HK-2 (cell line): ENCODE results near the gene MRPL40.
"Not testable (repeated sequence)": the region's sequence is repeated elsewhere in the genome, so short reads cannot be mapped to it uniquely, and the experiment has no call there.

Experiments
- DNase-seq: peaks from one replicate; pipeline ENCODE4 v3.0.0-alpha.2; 2018; ENCODE audit not compliant: unreplicated experiment

The MRPL40 gene

DNA sequence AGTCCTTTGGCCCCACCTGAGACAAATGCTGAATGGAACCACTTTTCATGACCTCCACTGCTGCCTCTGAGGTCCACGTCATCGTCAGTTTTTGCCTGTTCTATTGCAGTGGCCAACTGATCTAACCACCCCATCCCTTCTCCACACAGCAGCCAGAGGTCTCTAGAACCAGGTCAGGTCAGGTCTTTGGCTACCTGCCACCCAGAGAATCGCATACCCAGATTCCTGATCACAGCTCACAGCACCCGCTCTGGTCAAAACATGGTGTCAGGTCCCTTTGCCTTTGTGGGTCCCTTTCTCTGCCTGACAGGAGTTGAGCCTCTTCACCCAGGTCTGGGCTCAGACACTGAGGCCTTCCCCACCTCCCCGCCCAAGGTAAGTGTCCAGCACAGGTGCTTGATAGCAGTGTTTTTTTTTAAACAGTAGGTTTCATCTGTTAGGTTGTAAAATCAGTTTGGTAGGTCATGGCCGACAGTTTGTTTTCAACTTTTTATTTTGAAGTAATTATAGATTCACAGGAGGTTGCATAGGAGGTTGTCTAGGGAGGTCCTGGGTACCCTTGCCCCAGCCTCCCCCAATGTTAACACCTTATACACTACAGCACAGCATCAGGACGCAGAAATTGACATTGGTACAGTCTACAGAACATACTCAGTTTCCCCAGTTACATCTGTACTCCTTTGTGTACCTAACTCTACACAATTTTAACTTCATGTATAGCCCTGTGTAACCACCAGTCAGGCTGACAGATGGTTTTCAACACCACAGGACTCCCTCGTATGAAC is 8.3 kb downstream of the MRPL40 start:
- DNase-seq = no peak

- DNase-seq = no peak
These were observed 9.8 kb downstream of the MRPL40 start for GRCh38 chr22:19442166-19442565.

GRCh38 chr22:19443544-19444211 is 11.3 kb downstream of the MRPL40 start:
- no peak for DNase-seq

- DNase-seq = not testable (repeated sequence)
These were observed 13.1 kb downstream of the MRPL40 start for GRCh38 chr22:19445279-19445982.

DNA sequence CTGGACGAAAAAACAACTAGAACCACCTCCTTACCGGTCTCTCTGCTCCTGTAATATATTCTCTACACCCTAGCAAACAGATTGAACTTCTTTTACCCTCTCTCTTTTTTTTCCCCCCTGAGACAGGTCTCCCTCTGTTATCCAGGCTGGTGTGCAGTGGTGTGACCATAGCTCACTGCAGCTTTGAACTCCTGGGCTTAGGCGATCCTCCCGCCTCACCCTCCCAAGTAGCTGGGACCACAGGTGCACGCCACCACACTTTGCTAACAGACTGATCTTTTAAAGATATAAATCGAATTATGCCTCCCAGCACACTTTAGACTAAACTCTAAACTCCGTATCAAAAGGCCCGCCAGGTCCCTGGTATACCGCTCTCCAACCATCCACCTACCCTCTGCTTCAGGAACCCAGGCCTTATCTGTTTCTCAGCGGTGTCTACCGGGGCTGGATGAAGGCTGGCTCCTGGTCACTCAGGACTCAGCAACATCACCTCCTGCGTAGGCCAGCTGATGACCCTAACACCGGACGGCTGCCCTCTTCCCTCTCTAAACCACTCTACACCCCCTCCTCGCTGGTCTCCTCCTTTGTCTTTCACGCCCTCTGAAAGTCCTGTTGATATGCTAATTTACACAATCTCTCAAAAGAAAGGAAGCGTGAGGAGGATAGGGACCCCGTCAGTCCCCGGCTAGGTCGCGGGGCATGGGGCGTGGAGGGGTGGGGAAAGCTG is 14.4 kb downstream of the MRPL40 start:
- peak; percentile 9 for DNase-seq

DNA sequence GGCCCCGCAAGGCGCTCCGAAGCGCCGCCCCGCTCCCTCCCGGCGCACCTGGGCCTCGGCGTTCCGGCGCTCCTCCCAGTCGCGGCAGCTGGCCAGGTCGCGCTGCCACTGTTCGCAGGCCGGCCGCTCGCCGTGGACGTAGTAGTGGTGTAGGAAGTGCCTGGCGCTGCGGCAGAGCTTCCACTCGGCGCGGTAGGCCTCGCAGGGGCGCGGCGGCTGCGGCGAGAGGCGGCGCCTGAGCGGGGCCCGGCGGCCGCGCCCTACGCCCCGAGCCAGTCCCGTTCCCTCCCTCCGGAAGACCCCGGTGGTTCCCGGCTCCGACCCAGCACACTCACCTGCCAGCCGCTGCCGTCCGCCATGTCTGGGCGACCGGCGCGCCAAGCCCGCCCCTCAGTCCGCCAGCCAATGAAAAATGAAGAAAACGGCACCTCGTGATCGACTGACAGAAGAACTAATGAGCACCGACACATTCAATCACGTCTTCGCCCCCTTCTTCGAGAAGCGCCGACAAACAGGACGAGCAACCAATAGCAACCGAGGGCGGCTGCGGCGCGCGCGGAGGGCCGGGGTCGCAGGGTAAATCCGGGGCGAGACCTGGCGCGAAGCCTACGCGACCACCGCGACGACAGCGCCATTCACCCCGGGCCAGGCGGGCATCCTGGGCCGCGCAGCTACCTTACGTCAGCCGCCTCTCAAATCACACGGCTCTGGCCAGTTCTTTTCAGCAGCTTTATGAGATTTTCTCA is 15.2 kb downstream of the MRPL40 start, which contains the start of gene C22orf39:
C22orf39 (minus strand) TSS at position 382 of the 746 bp plus-strand sequence; CDS start at position 359, 23 bp downstream.
- peak; percentile 86 for DNase-seq

DNA sequence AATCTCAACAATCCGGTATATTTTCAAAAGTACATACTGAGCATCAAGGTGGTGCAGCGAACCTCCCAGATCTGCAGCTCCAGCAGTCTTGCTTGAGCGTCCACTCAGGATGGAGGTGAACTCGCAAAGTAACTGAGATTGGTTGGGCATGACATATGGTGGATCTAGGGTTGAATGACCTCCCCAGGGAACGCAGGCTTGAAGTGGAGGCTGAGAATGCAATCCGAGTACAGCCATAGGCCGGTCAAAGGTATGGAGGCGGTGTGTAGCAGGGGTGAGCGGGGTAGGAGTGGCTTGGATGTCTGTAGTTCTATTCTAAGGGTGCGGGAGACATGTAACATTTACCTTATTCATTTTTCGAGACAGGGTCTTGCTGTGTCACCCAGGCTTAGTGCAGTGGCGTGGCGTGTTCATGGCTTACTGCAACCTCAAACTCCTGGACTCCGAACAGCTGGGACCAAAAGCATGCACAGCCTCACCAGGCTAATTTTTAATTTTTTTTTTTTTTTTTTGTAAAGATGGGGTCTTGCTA is 15.8 kb downstream of the MRPL40 start:
- peak; percentile 50 for DNase-seq

DNA sequence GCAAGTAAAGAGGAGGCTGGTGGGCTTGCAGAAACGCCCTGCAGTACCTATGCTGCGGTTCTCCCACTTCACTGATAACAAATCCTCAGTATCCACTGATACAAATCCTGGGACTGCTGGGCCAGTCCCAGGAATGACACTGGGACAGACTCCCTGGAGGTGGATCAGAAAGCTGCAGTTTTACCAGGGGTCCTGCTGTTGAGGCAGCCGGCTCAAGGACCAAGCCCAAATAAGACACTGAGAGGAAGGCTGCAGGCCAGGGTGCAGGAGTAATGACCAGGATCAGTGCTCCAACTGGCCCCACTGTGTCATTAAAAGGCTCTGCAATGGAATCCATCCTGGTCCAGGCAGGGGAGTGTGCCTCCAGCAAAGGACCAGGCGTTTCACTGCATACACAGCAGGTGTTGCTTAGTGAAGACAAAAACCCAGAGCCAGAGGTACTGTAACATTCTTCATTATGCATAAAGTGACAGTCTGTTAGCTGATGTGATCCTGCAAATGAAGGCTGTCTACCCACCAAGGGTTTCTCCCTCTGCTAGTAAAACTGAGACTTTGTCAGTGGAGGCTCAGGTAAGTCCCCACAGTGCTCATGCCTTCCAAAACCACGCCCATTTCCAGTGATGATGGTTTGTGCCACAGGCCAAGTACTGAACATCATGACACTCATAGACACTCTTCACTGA is 16.5 kb downstream of the MRPL40 start:
- no peak for DNase-seq

GRCh38 chr22:19449422-19449767 is 17.1 kb downstream of the MRPL40 start:
- no peak for DNase-seq

- DNase-seq = no peak
These were observed 18.2 kb downstream of the MRPL40 start for GRCh38 chr22:19450363-19451175.

- DNase-seq = no peak
These were observed 19.2 kb downstream of the MRPL40 start for GRCh38 chr22:19451570-19451969.

DNA sequence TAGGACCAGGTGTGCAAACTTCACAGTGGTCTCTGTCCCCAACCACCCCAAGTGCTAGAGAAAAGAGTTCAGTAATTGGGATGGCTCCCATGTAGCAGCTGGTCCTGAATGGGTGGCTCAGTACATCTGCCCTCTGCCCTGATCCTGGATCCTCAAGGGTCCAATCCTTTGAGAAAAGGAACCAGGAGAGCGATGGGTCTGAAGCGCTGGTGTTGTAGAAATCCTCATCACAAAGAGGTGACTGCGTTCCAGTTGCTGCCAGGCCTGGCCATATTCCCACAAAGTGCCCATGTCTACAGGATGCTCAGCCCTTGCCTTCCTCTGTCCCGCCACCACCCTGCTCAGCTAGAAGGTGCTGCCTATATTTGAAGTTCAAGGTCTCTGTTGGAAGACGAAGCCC is 21.4 kb downstream of the MRPL40 start:
- no peak for DNase-seq

- DNase-seq = no peak
These were observed 21.8 kb downstream of the MRPL40 start for GRCh38 chr22:19454156-19454555.

DNA sequence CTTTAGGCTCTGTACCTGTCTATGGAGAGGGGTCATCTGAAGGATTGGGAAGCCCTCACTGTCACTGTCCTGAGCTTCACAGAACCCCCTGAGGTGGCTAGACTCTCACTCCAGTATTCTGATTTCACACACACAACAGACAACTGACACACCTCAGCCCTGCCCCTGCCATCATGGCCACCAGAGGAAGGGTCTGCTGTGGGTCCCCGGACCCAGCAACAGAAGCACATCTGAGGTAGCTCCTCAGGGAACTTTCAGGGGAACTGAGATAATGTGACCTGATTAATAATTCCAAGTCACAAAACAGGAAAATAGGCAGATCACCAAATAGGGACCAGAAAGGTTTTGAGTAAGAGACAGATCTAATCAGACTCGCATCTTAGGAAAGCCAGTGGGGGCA is 22.7 kb downstream of the MRPL40 start:
- DNase-seq = no peak

GRCh38 chr22:19455585-19456370 is 23.4 kb downstream of the MRPL40 start:
- DNase-seq = no peak

DNA sequence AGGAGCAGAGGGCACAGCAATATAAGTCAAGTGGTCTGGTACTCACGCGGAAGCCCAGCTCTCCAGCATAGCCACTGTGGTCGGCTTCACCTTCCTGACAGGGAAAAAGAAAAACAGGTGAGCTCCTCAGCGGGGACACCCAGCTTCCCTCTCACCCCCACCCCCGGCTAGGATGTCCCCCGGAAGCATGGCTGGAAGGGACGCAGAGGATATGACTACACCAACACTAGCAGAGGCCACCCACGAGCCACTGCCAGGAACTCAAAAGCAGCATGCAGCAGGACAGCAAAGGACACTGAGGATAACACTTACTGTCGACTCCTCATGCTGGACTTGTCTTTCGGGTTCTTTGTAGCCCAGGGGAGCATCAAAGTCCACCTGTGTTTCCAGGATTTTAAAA is 24.2 kb downstream of the MRPL40 start:
- DNase-seq = no peak

- DNase-seq = no peak
These were observed 25.6 kb downstream of the MRPL40 start for GRCh38 chr22:19457828-19458428.

DNA sequence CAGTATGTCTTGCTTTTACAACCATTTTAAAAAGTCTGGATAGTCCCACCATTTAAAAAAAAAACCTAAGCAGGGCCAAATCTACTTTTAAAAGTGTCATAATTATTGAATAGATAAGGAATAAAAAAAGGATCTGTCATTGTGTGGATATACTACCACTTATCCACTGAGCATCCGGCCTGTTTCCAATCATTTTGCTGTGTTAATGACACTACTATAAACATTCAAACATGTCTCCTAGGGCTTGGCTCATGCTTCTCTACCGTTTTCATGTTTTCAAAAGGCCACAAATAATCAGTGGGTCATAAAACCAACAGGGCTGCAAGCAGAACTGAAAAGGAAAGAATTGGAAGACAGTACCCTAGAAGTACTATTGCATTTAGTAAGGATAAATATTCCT is 27.7 kb downstream of the MRPL40 start:
- DNase-seq = no peak
